Measurements from ENCODE around the gene LTBP3.

LTBP3 gene

GRCh38 chr11:65553301-65554001 is 4.7 kb downstream of the LTBP3 start:
- no peak for DNase-seq

DNA sequence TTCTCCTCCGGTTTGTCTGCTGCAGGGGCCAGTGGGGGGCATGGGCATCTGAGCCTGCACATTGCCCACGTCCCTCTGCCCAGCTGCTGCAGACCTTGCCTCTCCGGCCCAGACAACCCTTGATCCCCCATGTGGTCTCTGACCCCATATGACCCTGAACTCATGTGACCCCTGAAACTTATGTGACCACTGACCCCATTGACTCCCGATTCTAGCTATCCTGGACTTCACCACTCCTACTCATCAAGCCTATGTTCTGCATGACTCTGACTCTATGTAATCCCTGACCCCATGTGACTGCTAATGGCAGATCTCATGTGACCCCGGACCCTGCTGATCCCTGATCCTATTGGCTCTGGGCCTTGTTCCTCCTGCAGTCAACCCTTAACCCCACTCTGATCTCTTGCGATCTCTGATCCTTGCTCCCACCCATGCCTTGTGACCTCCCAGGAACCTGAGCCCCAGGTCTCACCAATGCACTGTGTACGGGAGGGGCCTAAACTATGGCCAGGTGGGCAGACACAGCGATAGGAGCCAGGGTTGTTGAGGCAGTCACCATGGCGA is 5.7 kb downstream of the LTBP3 start:
- no peak for DNase-seq

GRCh38 chr11:65551572-65552387 is 6.4 kb downstream of the LTBP3 start:
- DNase-seq = no peak

- DNase-seq = no peak
These were observed 9.1 kb downstream of the LTBP3 start for GRCh38 chr11:65549096-65549495.

- no peak for DNase-seq
These were observed 9.8 kb downstream of the LTBP3 start for GRCh38 chr11:65548395-65548794.

GRCh38 chr11:65547446-65548125 is 10.6 kb downstream of the LTBP3 start:
- no peak for DNase-seq

DNA sequence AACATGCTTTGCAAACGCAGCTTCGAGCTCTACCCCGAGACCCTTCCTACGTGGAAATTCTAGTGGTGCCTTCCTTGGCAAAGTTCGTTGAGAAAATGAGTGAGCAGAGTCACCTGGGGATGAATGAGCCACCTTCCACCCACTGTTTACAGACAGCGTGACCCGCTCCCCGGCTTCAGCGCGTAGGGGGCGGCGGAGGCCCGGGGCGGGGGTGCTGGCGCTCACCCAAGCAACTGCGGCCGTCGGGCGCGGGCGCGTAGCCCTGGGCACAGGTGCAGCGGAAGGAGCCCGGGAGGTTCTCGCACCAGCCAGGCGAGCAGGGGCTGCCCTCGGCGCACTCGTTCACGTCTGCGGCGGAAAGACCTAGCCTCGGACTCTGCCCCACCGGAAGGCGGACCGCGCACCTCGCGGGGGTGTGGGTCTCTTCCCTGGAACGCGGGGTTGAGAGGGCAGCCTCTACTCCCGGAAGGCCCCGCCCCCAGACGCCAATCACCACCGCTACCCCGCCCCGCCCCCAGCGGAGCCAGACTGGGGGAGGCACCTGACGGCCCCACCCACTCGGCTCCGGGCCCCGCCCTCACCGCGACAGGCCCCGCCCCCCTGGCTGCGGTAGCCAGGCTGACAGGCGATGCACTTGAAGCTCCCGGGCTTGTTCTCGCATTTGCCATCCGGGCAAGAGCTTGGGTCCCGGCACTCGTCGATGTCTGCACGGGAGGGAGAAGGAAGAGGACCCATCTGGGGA is 11.8 kb downstream of the LTBP3 start:
- no peak for DNase-seq

DNA sequence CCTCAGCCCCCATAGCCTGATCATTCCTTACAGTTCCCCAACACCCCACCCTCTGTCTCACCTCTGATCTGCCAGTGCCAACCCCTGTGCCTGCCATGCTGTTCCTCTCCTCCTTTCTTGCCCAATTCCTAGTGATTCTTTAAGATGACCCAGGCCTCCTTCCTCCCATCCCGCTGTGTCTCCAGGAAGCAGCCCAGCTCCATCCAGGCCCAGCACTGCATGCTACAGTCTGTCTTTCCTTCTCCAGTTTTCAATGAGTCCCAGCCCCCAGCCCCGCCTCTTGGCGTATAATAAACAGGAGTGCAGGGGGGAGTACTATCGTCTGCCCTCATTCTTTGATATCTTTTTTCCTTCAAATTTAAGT is 12.3 kb downstream of the LTBP3 start:
- DNase-seq = no peak

DNA sequence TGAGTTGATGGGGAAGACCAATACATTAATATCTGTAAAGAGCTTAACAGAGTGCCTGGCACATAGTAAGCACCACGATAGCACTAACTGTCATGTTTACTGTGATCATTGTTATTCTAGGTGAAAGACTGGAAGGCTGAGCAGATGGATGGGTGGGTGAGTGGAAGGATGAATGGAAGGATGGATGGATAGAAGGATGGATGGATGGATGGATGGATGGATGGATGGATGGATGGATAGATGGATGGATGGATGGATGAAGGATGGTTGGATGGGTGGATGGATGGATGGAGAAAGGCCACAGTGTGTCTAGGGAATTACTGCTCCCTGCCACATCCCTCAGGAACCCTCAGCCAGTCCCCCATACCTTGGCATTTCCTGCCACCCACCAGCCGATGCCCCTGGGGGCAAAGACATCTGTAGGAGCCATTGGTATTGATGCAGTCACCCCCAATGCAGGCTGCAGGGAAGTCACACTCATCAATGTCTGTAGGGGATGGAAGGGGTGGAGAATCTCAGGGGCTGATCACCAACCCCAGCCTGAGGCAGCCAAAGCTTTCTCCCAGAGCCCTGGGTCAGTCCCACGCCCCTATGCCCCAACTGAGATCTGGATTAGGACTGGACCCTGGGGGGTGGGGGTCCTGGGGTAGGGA is 15.3 kb downstream of the LTBP3 start:
- DNase-seq = no peak

DNA sequence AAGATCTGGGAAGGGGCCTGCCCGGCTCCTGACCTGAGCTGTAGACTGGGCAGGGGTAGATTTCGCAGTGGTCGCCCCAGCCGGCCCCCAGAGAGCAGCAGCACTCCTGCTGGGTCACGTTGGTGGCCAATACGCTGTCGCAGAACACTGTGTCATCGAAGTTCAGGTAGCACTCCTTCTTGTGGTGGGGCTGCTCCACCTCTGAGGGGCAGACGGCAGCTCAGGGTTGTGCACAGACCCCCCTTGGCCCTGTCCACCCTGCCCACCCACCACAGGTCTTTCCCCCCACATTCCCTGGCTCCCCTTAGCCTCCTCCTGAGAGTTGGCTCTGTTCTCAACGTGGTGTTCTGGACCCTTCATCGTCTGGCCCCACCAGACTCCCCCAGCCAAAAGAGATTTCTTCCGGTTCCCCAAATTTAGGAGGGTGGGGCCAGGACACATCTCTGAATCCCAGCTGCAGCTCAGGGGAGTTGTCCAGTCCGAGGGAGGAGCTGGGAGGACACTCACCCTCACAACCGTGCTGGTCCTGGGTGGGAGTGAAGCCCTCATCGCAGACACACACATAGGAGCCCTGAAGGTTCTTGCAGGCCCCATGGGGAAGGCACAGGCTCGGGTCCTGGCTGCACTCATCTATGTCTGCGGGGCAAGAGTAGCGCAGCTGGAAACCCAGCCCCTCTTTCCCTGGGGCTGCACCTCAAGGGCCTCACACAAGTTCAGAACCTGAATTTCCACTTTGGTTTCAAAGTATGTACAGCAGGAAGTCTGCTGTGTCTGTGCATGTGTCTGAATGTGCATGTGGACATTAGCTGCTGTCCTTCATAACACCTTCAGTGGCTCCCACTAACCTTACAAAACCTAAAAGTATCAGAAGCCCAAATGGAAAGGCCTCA is 16.8 kb downstream of the LTBP3 start:
- no peak for DNase-seq

DNA sequence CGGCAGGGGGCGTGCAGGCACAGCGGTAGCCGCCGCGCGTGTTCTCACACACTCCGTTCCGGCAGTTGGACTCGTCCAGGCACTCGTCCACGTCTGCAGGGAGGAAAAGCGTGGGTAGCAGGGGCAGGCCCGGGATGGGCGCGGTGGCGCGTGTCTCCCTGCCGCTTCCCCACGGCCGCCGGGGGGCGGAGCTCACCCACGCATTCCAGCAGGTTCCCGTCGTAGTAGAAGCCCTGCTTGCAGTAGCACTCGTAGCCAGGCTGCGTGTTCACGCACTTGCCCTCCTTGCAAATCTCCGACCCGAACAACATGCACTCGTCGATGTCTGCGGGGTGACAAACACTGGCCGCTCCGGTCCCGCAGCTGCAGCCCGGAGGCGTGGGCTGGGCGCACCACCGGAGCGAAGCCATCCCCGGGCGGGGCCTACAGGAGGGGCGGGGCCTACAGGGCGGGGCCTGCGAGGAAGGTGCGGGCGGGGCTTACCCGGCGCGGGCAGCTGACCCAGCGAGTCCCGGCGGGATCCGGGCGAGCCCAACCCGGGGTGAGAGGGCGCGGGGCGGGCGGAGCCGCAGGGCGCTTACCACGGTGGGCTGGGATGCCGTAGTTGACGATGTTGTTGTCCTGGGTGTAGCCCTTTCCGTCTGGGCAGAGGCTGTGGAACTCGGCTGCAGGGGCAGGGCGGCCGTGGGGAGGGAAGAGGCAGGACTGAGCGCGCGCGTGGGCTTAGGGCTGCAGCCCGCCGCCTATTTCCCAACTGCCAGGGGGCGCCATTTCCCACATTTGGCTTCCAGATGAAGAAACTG is 17.7 kb downstream of the LTBP3 start:
- DNase-seq = no peak

DNA sequence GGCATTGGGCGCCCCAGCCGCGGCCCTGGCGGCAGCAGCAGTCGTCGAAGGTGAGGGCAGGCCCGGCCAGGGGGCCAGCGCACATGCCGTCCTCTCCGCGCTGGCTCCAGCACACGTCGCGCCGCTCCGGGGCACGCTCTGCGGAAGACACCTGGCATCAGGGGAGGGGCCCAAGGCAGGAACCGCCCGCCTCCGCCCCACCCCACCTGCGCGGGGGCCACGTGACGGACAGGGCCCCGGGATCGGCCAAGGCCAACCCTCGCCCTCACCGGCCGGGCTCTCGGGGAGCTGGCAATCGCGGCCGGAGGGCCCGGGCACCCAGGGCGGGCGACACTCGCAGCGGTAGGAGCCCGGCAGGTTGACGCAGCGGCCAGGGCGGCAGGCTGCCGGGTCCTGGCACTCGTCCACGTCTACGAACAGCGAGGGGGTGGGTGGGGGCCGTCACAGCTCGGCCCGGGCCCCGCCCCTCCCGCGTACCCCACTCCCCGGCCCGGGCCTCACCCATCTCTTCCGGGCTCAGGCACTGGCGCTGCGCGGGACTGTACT is 18.3 kb downstream of the LTBP3 start:
- DNase-seq = no peak

DNA sequence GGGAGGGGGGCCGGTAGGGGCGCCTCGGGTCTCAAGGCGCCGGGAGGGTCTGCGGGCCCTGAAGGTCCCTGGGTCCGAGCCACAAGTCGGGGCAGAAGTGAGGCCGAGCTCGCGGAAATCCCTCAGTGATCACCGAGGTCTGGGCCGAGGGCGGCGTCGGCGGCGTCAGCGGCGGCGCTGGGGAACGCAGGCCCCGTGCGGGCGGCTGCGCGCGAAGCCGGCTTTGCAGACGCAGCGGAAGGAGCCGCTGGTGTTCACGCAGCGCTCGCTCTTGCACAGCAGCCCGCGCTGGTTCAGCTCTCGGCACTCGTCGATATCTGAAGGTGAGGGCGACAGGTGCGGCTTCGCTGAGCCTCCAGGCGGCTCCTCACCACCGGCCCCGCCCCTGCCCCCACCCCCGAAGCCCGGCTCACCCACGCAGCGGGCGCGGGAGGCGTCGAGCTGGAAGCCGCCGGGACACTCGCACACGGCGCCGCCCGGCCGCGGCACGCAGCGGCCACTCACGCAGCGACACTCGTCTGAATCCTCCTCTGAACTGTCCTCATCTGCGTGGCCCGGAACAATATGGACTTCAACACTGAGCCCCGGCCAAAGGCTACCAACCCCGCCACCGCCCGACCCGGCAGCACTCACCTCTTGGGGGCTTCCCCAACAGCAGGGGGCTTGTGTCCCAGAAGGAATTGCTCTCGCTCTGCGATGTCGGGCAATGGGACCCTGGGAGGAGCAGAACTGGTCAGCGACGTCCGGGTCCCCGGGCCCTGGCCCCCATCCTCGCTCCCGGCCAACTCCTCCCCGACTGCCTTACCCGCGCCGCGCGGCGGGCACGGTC is 19.0 kb downstream of the LTBP3 start:
- no peak for DNase-seq

DNA sequence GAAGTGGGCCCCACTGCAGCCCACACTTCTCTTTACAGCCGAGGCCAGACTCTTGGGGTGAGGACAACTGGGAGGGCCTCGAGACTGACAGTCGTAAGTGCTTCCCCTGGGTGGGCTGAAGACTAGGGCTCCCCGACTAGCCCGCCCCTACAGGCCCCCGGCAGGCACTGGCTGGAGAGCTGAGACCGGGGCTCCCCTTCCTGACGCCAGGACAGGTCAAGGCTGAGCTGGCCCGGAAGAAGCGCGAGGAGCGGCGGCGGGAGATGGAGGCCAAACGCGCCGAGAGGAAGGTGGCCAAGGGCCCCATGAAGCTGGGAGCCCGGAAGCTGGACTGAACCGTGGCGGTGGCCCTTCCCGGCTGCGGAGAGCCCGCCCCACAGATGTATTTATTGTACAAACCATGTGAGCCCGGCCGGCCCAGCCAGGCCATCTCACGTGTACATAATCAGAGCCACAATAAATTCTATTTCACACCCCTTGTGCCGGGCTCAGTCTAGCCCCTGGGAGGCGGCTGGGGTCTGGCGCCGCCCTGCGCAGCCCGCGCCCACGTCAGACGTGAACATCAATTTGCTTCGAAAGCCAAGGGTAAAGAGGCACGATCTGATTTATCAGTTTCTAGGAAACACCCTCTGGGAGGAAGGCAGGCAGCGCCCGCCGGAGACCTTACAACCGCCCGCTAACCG is 19.8 kb downstream of the LTBP3 start:
- DNase-seq = no peak

DNA sequence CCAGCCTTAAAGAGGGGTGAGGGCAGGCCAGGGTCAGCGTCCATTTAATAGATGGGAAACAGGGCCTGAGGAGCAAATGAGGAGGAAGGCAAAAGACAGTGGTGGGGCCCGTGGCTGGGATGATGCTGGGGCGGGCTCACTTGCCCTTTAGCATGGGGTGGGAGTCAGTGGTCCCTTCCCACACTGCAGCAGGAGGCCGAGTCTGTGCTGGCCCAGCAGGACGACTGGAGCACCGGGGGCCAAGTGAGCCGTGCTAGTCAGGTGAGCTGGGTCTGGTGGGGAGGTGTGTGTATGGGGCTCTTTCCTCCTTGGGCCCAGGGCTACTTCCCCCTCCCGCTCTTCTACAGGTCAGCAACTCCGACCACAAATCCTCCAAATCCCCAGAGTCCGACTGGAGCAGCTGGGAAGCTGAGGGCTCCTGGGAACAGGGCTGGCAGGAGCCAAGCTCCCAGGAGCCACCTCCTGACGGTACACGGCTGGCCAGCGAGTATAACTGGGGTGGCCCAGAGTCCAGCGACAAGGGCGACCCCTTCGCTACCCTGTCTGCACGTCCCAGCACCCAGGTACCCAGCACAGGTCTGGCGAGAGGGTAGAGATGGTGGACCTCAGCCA is 20.4 kb downstream of the LTBP3 start:
- DNase-seq = no peak

DNA sequence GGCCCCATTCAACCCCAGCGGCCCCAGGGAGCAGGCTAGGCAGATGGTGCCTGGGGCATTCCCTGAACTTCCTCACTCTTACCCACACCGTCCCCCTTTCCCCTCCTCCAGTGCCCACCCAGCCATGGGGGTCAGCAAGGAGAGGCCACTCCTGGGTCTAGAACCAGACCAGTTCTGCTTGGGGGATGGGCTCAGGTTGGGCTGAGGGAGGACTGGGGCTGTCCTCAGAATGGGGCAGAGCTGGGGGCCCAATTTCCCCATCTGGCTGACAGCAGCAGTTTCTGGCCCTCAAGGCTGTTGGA is 20.9 kb downstream of the LTBP3 start:
- no peak for DNase-seq

DNA sequence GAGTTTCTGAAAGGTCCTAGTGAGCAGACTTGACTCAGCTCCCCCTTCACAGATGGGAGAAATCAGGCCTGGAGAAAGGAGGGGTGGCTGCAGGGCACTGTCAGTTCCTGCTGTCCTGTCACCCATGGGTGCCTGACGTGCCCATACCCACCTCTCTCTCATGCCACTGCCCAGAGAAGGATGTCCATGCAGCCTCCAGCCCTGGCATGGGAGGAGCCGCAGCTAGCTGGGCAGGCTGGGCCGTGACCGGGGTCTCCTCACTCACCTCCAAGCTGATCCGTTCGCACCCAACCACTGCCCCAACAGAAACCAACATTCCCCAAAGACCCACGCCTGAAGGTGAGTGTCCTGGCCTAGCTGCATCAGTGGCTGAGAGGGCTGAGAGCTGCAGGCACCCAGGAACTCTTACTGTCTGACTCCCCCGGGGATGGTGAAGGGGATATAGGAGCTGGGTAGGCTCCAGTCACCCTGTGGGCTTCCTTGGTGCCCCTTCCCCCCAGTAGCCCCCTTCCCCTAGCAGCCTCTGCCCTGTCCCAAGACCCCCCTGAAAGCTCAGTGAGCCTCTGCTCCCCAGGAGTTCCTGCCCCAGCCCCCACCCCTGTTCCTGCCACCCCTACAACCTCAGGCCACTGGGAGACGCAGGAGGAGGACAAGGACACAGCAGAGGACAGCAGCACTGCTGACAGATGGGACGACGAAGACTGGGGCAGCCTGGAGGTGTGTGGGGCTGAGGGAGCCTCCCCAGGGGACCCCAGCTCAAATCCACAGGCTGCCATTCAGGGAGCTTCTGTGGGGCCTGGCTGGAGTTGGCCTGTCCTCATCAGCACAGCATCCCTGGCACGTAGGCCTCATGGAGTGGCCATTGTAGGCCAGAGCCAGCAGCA is 21.5 kb downstream of the LTBP3 start:
- no peak for DNase-seq

Data from NCI-H524 treated with DMSO at 0.1 percent for 48 hours (cell line).